K562 (cell line): ENCODE data around the gene GANAB. TPM values are rescaled to one million over a fixed set of nuclear protein-coding genes. Genes with fewer than 3 reads are reported as not detected.
A peak's percentile ranks its signal among the peaks of the same experiment; 100 is the strongest.

Experiments used
- ATAC-seq: fragments of 200-7000 bp; cut with Tn5 transposase; 3 replicates; pipeline ENCODE4 v1.9.1; 2020; ENCODE audit warnings: moderate library complexity
- BruUV-seq: library from RNA; stranded (reverse); fragments of 400-500 nt; replicated peaks from 2 replicates; lab custom pipeline; 2021; lab: Mats Ljungman, UMichigan
- CTCF ChIA-PET: fragments of 300-600 bp; formaldehyde crosslinking; extraction: SDS; loops from one replicate; lab custom pipeline; 2021; ENCODE audit warnings: low intra/inter-chr PET ratio; lab: Yijun Ruan, JAX
- POLR2A ChIA-PET: fragments of 300-600, 350-650 bp; sonication (Branson Sonifier 250); formaldehyde crosslinking; extraction: SDS; loops from one replicate; lab custom pipeline; 2021; ENCODE audit warnings: antibody characterized with exemption, inconsistent platforms; lab: Yijun Ruan, JAX
- DNase-seq, 4 experiments: peaks; one replicate each; pipeline versions ENCODE4 v3.0.0 to v3.0.0-alpha.2; 2011 to 2018; ENCODE audit warnings: low spot score in 3 of 4, mixed read lengths in 3 of 4; ENCODE audit errors: extremely low read depth in 1 of 4
- FAIRE-seq: peaks from 2 replicates; lab custom pipeline; 2011; peaks lifted over from hg19 to GRCh38; lab: Jason Lieb, UNC
- H2AFZ ChIP-seq: 2 replicates; pipeline ENCODE4 v1.6.0; 2011; ENCODE audit warnings: low read depth, low read length, control low read depth, inconsistent platforms
- H3K27ac ChIP-seq: fragments of 200-600 bp; 3 replicates; pipeline ENCODE4 v1.8.0; 2011; ENCODE audit warnings: low read depth, mild to moderate bottlenecking, control low read depth, inconsistent platforms, low read length, moderate library complexity, mixed read lengths; ENCODE audit errors: extremely low read depth
- H3K27me3 ChIP-seq, 2 experiments: fragments of 300-600 bp in 1 of 2; 2 replicates in 1 of 2; 3 replicates in 1 of 2; pipeline versions ENCODE4 v1.6.0 to v1.8.0; 2011; ENCODE audit warnings: inconsistent platforms in 2 of 2, low read length in 2 of 2, mild to moderate bottlenecking in 1 of 2, mixed read lengths in 1 of 2, moderate library complexity in 1 of 2; ENCODE audit not compliant: control insufficient read depth in 2 of 2, insufficient read depth in 2 of 2
- H3K36me3 ChIP-seq: fragments of 300-600 bp; 3 replicates; pipeline ENCODE4 v1.8.0; 2011; ENCODE audit warnings: mild to moderate bottlenecking, low read length, inconsistent platforms; ENCODE audit not compliant: control insufficient read depth, insufficient read depth
- H3K4me1 ChIP-seq, 2 experiments: fragments of 200-600 bp in 1 of 2; replicated peaks in 1 of 2; 2 replicates in 1 of 2; 3 replicates in 1 of 2; pipeline versions ENCODE4 v1.5.1 to v1.8.0; 2011; ENCODE audit warnings: inconsistent platforms in 2 of 2, low read length in 2 of 2, mild to moderate bottlenecking in 1 of 2, mixed read lengths in 1 of 2, moderate library complexity in 1 of 2; ENCODE audit not compliant: control insufficient read depth in 2 of 2, insufficient read depth in 2 of 2
- H3K4me2 ChIP-seq: 2 replicates; pipeline ENCODE4 v1.6.1; 2011; ENCODE audit warnings: low read length, control low read depth, inconsistent platforms, mixed read lengths; ENCODE audit not compliant: insufficient read depth
- H3K4me3 ChIP-seq: fragments of 200-600 bp; sonication (generic), shearing (Covaris generic); 2 replicates; pipeline ENCODE4 v1.5.1; 2016; ENCODE audit warnings: control low read depth, inconsistent platforms
- H3K79me2 ChIP-seq: fragments of 200-600 bp; 3 replicates; pipeline ENCODE4 v1.8.0; 2011; ENCODE audit warnings: low read length, inconsistent platforms; ENCODE audit not compliant: control insufficient read depth, insufficient read depth
- H3K9ac ChIP-seq, 2 experiments: 2 replicates each; pipeline versions ENCODE4 v1.6.0 to v1.6.1; 2011; ENCODE audit warnings: low read depth in 2 of 2, low read length in 2 of 2, control low read depth in 1 of 2, inconsistent platforms in 1 of 2, mild to moderate bottlenecking in 1 of 2, mixed read lengths in 1 of 2; ENCODE audit not compliant: insufficient read depth in 1 of 2
- H3K9me1 ChIP-seq: one replicate; pipeline ENCODE4 v1.6.0; 2011; ENCODE audit warnings: inconsistent platforms, mild to moderate bottlenecking, low read length, moderate library complexity; ENCODE audit not compliant: control insufficient read depth, insufficient read depth
- H3K9me3 ChIP-seq: replicated peaks from 2 replicates; pipeline ENCODE4 v1.5.1; 2011; ENCODE audit warnings: low read depth, low read length, inconsistent platforms; ENCODE audit not compliant: control insufficient read depth, insufficient read depth
- H4K20me1 ChIP-seq: replicated peaks from 2 replicates; pipeline ENCODE4 v1.6.1; 2011; ENCODE audit warnings: low read length, inconsistent platforms, mixed read lengths; ENCODE audit not compliant: control insufficient read depth, insufficient read depth
- FOXK1 ChIP-seq: sonication (generic); formaldehyde crosslinking; IDR thresholded peaks from 2 replicates; pipeline ENCODE4 v1.8.0; 2022; ENCODE audit warnings: missing genetic modification reagents, mild to moderate bottlenecking, borderline replicate concordance
- GABPB1 ChIP-seq: sonication (generic); formaldehyde crosslinking; IDR thresholded peaks from 2 replicates; pipeline ENCODE4 v1.8.0; 2022; ENCODE audit warnings: mild to moderate bottlenecking, missing genetic modification reagents
- HDGF ChIP-seq: fragments of 450-650 bp; IDR thresholded peaks from 2 replicates; pipeline ENCODE4 v1.6.1; 2016
- HNRNPL ChIP-seq: fragments of 200-400 bp; formaldehyde crosslinking; IDR thresholded peaks from 2 replicates; pipeline ENCODE4 v1.6.1; 2017; ENCODE audit warnings: low read depth, mild to moderate bottlenecking, low read length
- LEF1 ChIP-seq: fragments of 450-650 bp; IDR thresholded peaks from 2 replicates; pipeline ENCODE4 v1.6.1; 2016; ENCODE audit warnings: mild to moderate bottlenecking
- MYBL2 ChIP-seq, 2 experiments: fragments of 450-650 bp in 1 of 2; sonication (generic) in 1 of 2; formaldehyde crosslinking in 1 of 2; IDR thresholded peaks; 2 replicates each; pipeline versions ENCODE4 v1.6.1 to v1.8.1; 2017 to 2022; ENCODE audit warnings: borderline replicate concordance in 1 of 2, inconsistent platforms in 1 of 2, low read depth in 1 of 2, mild to moderate bottlenecking in 1 of 2, missing genetic modification reagents in 1 of 2, moderate library complexity in 1 of 2
- NCOA6 ChIP-seq: fragments of 450-650 bp; IDR thresholded peaks from 2 replicates; pipeline ENCODE4 v1.6.1; 2017; ENCODE audit warnings: mild to moderate bottlenecking
- RBM17 ChIP-seq: fragments of 200-400 bp; formaldehyde crosslinking; IDR thresholded peaks from 2 replicates; pipeline ENCODE4 v1.6.1; 2017; ENCODE audit warnings: low read depth, mild to moderate bottlenecking, low read length, borderline replicate concordance
- RBM34 ChIP-seq: fragments of 200-400 bp; formaldehyde crosslinking; IDR thresholded peaks from 2 replicates; pipeline ENCODE4 v1.6.1; 2018; ENCODE audit warnings: low read length, borderline replicate concordance; ENCODE audit not compliant: insufficient read depth
- U2AF1 ChIP-seq: fragments of 200-400 bp; formaldehyde crosslinking; optimal IDR thresholded peaks from 2 replicates; pipeline ENCODE3; 2017; ENCODE audit warnings: mild to moderate bottlenecking, low read depth, low read length, moderate library complexity
- ZNF217 ChIP-seq: sonication (generic); formaldehyde crosslinking; IDR thresholded peaks from 2 replicates; pipeline ENCODE4 v1.8.0; 2022; ENCODE audit warnings: mild to moderate bottlenecking, missing genetic modification reagents
- ZNF3 ChIP-seq: fragments of 250-450 bp; sonication (Bioruptor Pico); IDR thresholded peaks from 2 replicates; pipeline ENCODE4 v1.5.0; 2021; ENCODE audit warnings: mild to moderate bottlenecking, moderate library complexity
- ZNF785 ChIP-seq: fragments of 250-450 bp; sonication (Bioruptor Pico); IDR thresholded peaks from 2 replicates; pipeline ENCODE4 v1.4.0; 2020; ENCODE audit warnings: mild to moderate bottlenecking
- WGBS: fragments of 100-300 bp; shearing (Covaris generic); methylation state at CpG from one replicate; pipeline ENCODE4 v1.1.6; 2016; ENCODE audit warnings: low coverage, mixed read lengths; ENCODE audit not compliant: insufficient coverage; ENCODE audit errors: missing lambda C conversion rate; 5-methylcytosine and 5-hydroxymethylcytosine counted together
- in situ Hi-C: fragments of 300-500 bp; cut with MboI; formaldehyde crosslinking; loops from 4 replicates; pipeline ENCODE4 v1.15.0; 2018; ENCODE audit warnings: inconsistent platforms, mixed read lengths
- intact Hi-C: fragments of 100-400 bp; cut with micrococcal nuclease; formaldehyde crosslinking; loops from 2 replicates; pipeline ENCODE4 v1.14.2; 2022
- polyA plus RNA-seq, 8 experiments: library from polyadenylated mRNA; depleted of rRNA in 4 of 8; stranded (reverse) in 5 of 8; unstranded in 3 of 8; fragments of >200 nt; fragmentation: Nextera tagmentation in 2 of 8; fragmentation: Illumina TruSeq in 1 of 8; extraction: Ambion mirVana in 2 of 8; extraction: Trizol in 1 of 8; gene quantifications; 2 replicates each; pipeline versions ENCODE4 v1.2.1 to v1.2.3, GENCODE V29; 2011 to 2014; ENCODE audit warnings: inconsistent platforms in 1 of 8, missing spikeins in 1 of 8
- total RNA-seq, 7 experiments: library from RNA; depleted of rRNA in 6 of 7; stranded (reverse); fragments of >200 nt in 6 of 7; fragmentation: Illumina TruSeq in 2 of 7; extraction: Trizol in 2 of 7; gene quantifications; 2 replicates each; pipeline versions ENCODE4 v1.2.1 to v1.2.3, GENCODE V29; 2011 to 2021; ENCODE audit warnings: low replicate concordance in 1 of 7
- TF ChIP-seq, protein P1 (sequence below): fragments of 250-450 bp; sonication (Bioruptor Pico); IDR thresholded peaks from 2 replicates; pipeline ENCODE4 v1.8.0; 2022; ENCODE audit warnings: inconsistent platforms, mild to moderate bottlenecking, moderate library complexity, borderline replicate concordance
- TF ChIP-seq, protein P2 (sequence below): sonication (generic); formaldehyde crosslinking; IDR thresholded peaks from 2 replicates; pipeline ENCODE4 v1.8.1; 2023; ENCODE audit warnings: missing genetic modification reagents, mild to moderate bottlenecking, borderline replicate concordance

Gene GANAB
- total and polyA plus RNA-seq, 9 of the 15 experiments (the other 6 are each of a cell fraction or from before 2014, with no cell fraction given) = 6.5 to 284 (median 161) TPM

DNA sequence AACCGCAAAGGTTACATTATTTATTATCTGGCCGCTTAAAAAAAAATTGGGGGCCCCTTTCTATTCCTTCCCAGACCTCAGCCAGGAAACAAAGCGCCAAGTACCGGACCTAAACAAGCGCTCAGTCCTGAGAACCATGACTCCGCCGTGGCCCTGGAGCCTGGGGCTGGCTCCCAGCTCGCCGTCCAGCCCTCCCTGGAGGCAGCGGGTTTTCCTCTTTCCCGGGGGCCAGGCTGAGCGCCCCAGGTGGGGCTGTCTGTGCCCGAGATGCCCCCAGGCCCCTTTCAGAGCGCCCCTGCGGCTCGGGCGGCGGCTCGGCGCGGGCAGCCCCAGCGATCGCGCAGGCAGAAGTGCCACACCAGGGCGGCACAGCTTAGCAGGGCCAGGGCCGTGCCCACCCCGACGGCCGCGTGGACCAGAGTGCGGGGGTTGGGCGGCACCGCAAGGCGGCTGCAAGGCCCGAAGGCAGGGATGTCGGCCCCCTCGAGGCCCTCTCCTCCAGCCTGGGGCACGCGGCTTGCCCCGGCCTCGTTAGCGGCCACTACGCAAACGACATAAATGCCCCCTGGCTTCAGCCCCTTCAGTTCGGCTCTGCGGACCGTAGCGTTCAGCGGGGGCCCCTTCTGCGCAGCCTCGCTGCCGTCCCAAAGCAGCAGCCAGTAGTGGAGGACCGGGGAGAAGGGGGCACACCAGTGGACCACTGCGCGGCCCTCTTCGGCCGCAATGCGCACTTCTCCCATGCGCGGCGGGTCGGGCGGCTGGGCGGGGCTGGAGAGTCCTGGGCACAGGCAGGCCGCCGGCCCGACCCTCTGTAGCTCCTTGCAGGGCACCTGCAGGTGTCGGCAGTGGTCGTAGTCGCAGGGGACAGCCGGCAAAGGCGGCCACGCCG is 41.3 kb upstream of the GANAB start:
- peak overlapping the region in 1 of 2 experiments; percentile 72; a peak in 2 of 4 replicates for H3K9ac ChIP-seq
- ChIA-PET POLR2A (interaction anchor here (0.7 to 1.9 kb wide), 3 partner anchors 7 to 16 kb away, joined by 3 to 11 read pairs (median 3); partner anchors contain the start of gene UQCC3), CTCF (no interaction called here)
- no peaks in the 10 kb centered on the region for H3K9me3 ChIP-seq
- DNase-seq (no peak), ATAC-seq (no peak; the same call in 2 of the 3 replicates), FAIRE-seq (no peak)
- H3K4me1 ChIP-seq = peaks cover under 1 to 16% of the 10 kb centered on the region in 2 experiments; a peak in 3 of 5 replicates
- H2AFZ ChIP-seq = no peak overlapping the region
- no peaks in the 10 kb centered on the region for H3K27me3 ChIP-seq
- BruUV-seq = no TSS peak
- WGBS = 86% methylated on average over 30 of the region's 74 CpGs
- in situ Hi-C loops = no loop called here
- intact Hi-C loops = no loop called here
- no peak overlapping the region for H3K4me3 ChIP-seq
- H3K79me2 ChIP-seq = no peaks in the 10 kb centered on the region
- no peaks in the 10 kb centered on the region for H3K9me1 ChIP-seq
- no peak overlapping the region for H3K4me2 ChIP-seq
- no peaks in the 10 kb centered on the region for H4K20me1 ChIP-seq
- no peak overlapping the region for H3K27ac ChIP-seq
- peaks cover 25% of the 10 kb centered on the region; the same call in 2 of the 3 replicates for H3K36me3 ChIP-seq
- TF ChIP-seq U2AF1 (no peak), LEF1 (no peak), FOXK1 (CRISPR knock-in tag) (no peak), NCOA6 (no peak), RBM17 (no peak), RBM34 (no peak), ZNF3 (CRISPR knock-in tag) (no peak), HDGF (no peak), HNRNPL (peak; percentile 44; the same call in 1 of the 2 replicates), ZNF217 (CRISPR knock-in tag) (no peak), ZNF785 (CRISPR knock-in tag) (no peak), MYBL2 (IDR thresholded peaks at IDR 0.05; ENCODE audit: low read depth) (no peak), MYBL2 (CRISPR knock-in tag; IDR thresholded peaks at IDR 0.05; ENCODE audit: borderline replicate concordance) (no peak), GABPB1 (CRISPR knock-in tag) (0 out of 2 replicates have a peak, but pooled peaks have one; percentile 16)
- TF ChIP-seq, protein P1, sequence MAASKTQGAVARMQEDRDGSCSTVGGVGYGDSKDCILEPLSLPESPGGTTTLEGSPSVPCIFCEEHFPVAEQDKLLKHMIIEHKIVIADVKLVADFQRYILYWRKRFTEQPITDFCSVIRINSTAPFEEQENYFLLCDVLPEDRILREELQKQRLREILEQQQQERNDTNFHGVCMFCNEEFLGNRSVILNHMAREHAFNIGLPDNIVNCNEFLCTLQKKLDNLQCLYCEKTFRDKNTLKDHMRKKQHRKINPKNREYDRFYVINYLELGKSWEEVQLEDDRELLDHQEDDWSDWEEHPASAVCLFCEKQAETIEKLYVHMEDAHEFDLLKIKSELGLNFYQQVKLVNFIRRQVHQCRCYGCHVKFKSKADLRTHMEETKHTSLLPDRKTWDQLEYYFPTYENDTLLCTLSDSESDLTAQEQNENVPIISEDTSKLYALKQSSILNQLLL (CRISPR knock-in tag) = no peak
- TF ChIP-seq, protein P2, sequence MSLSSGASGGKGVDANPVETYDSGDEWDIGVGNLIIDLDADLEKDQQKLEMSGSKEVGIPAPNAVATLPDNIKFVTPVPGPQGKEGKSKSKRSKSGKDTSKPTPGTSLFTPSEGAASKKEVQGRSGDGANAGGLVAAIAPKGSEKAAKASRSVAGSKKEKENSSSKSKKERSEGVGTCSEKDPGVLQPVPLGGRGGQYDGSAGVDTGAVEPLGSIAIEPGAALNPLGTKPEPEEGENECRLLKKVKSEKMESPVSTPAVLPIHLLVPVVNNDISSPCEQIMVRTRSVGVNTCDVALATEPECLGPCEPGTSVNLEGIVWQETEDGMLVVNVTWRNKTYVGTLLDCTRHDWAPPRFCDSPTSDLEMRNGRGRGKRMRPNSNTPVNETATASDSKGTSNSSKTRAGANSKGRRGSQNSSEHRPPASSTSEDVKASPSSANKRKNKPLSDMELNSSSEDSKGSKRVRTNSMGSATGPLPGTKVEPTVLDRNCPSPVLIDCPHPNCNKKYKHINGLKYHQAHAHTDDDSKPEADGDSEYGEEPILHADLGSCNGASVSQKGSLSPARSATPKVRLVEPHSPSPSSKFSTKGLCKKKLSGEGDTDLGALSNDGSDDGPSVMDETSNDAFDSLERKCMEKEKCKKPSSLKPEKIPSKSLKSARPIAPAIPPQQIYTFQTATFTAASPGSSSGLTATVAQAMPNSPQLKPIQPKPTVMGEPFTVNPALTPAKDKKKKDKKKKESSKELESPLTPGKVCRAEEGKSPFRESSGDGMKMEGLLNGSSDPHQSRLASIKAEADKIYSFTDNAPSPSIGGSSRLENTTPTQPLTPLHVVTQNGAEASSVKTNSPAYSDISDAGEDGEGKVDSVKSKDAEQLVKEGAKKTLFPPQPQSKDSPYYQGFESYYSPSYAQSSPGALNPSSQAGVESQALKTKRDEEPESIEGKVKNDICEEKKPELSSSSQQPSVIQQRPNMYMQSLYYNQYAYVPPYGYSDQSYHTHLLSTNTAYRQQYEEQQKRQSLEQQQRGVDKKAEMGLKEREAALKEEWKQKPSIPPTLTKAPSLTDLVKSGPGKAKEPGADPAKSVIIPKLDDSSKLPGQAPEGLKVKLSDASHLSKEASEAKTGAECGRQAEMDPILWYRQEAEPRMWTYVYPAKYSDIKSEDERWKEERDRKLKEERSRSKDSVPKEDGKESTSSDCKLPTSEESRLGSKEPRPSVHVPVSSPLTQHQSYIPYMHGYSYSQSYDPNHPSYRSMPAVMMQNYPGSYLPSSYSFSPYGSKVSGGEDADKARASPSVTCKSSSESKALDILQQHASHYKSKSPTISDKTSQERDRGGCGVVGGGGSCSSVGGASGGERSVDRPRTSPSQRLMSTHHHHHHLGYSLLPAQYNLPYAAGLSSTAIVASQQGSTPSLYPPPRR = no peak
